Activated naive CD8-positive, alpha-beta T cell treated with anti-CD3 and anti-CD28 coated beads for 36 hours (primary cell): Measurements from ENCODE around the gene CEP41. TPM values are rescaled to one million over a fixed set of nuclear protein-coding genes. Genes with fewer than 3 reads are reported as not detected.

ENCODE experiments used
- DNase-seq: peaks from one replicate; pipeline ENCODE4 v3.0.0; 2021
- H3K27ac Mint-ChIP-seq: one replicate; pipeline ENCODE4 v1.8.0; 2022; ENCODE audit warnings: mild to moderate bottlenecking, moderate library complexity, mixed read lengths
- H3K27me3 Mint-ChIP-seq: one replicate; pipeline ENCODE4 v1.8.0; 2022; ENCODE audit warnings: mild to moderate bottlenecking, mixed read lengths
- H3K36me3 Mint-ChIP-seq: one replicate; pipeline ENCODE4 v1.8.0; 2021; ENCODE audit warnings: mild to moderate bottlenecking, mixed read lengths
- H3K4me1 Mint-ChIP-seq: one replicate; pipeline ENCODE4 v1.8.0; 2021; ENCODE audit warnings: mixed read lengths
- H3K4me3 Mint-ChIP-seq: one replicate; pipeline ENCODE4 v1.8.0; 2022; ENCODE audit warnings: mild to moderate bottlenecking, moderate library complexity, mixed read lengths
- H3K9me3 Mint-ChIP-seq: one replicate; pipeline ENCODE4 v1.8.0; 2022; ENCODE audit warnings: mixed read lengths
- total RNA-seq, 2 experiments: library from RNA; stranded (reverse); gene quantifications; one replicate each; pipeline ENCODE4 v1.2.3, GENCODE V29; 2021

Gene CEP41
- total RNA-seq, 2 experiments from 2014 or later = 22.3 to 26.5 TPM

DNA sequence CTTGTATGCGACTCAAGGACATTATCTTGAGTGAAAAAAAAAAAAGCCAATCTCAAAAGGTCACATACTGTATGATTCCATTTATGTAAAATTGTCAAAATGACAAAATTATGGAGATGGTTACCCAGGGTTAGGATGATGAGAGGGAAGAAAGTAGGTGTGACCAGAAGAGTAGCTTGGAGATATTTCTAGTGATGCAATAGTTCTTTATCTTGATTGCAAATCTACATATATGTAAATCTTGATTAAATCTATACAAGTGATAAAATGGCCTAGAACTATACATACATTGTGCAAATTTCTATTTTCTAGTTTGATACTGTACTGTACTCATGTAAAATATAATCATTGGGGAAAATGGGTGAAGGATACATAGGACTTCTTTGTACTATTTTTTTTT is 4.6 kb downstream of the CEP41 start:
- no peak overlapping the region for H3K4me3 Mint-ChIP-seq
- H3K9me3 Mint-ChIP-seq = peaks cover 7% of the 10 kb centered on the region
- peaks cover 47% of the 10 kb centered on the region for H3K4me1 Mint-ChIP-seq
- H3K27ac Mint-ChIP-seq = no peak overlapping the region
- peaks cover 38% of the 10 kb centered on the region for H3K36me3 Mint-ChIP-seq
- H3K27me3 Mint-ChIP-seq = no peaks in the 10 kb centered on the region
- DNase-seq = no peak

DNA sequence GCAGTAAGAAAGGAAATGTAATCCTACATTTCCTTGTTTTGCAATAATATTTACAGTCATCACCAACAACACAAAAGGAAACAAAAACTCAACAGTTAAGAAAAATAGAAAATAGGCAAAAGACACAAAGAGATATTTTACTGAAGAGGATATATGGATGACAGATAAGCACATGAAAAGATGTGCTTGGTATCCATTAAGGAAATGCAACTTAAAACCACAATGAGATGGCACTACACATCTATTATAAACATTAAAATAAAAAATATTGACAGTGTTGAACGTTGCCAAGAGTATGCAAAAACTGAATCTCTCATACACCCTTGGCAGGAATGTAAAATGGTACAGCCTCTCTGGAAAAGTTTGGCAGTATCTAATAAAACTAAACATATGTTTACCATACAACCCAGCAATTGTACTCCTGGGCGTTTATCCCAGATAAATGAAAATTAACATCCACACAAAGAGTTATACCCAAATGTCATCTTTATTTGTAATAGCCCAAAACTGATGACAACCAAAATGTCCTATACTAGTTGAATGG is 5.4 kb downstream of the CEP41 start:
- Mint-ChIP-seq H3K27ac (peak overlapping the region; percentile 56), H3K36me3 (peaks cover 35% of the 10 kb centered on the region), H3K4me3 (no peak overlapping the region), H3K9me3 (peaks cover 6% of the 10 kb centered on the region), H3K4me1 (peaks cover 42% of the 10 kb centered on the region), H3K27me3 (no peaks in the 10 kb centered on the region)
- DNase-seq = no peak

- Mint-ChIP-seq H3K36me3 (peaks cover 27% of the 10 kb centered on the region), H3K4me3 (no peak overlapping the region)
- no peak for DNase-seq
These were observed 7.5 kb downstream of the CEP41 start for GRCh38 chr7:130433301-130433700.

GRCh38 chr7:130432886-130433285 is 7.9 kb downstream of the CEP41 start:
- peaks cover 4% of the 10 kb centered on the region for H3K9me3 Mint-ChIP-seq
- DNase-seq = no peak
- H3K36me3 Mint-ChIP-seq = peaks cover 24% of the 10 kb centered on the region
- H3K4me3 Mint-ChIP-seq = no peak overlapping the region
- no peaks in the 10 kb centered on the region for H3K27me3 Mint-ChIP-seq
- H3K27ac Mint-ChIP-seq = no peak overlapping the region
- peaks cover 26% of the 10 kb centered on the region for H3K4me1 Mint-ChIP-seq

More at GRCh38 chr7:130433301-130433700, 7.5 kb downstream of the CEP41 start:
- Mint-ChIP-seq H3K27ac (no peak overlapping the region), H3K9me3 (peaks cover 6% of the 10 kb centered on the region), H3K27me3 (no peaks in the 10 kb centered on the region), H3K4me1 (peaks cover 29% of the 10 kb centered on the region)

GRCh38 chr7:130430841-130431666 is 9.8 kb downstream of the CEP41 start:
- Mint-ChIP-seq H3K9me3 (peaks cover 2% of the 10 kb centered on the region), H3K36me3 (peaks cover 17% of the 10 kb centered on the region), H3K27ac (no peak overlapping the region), H3K4me1 (peaks cover 25% of the 10 kb centered on the region), H3K27me3 (no peaks in the 10 kb centered on the region), H3K4me3 (no peak overlapping the region)
- no peak for DNase-seq

- Mint-ChIP-seq H3K27me3 (no peaks in the 10 kb centered on the region), H3K36me3 (peaks cover 22% of the 10 kb centered on the region), H3K4me1 (peaks cover 30% of the 10 kb centered on the region), H3K4me3 (no peak overlapping the region), H3K9me3 (peaks cover 2% of the 10 kb centered on the region), H3K27ac (no peak overlapping the region)
- no peak for DNase-seq
These were observed 10.7 kb downstream of the CEP41 start for GRCh38 chr7:130430115-130430514.

DNA sequence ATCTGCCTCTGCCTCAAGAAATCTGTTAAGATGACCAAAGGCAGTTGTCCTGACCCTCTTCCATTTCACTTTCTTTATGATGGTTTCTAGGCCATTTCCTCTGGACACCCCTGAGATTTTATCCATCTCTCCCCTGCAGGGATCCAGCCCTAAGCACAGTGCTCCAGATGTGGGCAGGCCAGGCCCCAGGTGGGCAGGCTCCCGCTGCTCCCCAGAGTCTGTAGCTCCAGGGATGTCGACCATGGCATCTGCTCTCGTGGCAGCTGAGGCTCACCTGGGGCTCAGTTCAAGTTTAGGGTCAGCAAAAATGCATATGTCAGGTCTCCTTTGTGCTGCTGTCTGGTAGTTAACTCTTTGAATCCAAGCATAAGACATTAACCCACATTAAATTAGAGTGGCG is 11.8 kb downstream of the CEP41 start:
- Mint-ChIP-seq H3K36me3 (peaks cover 24% of the 10 kb centered on the region), H3K4me1 (peaks cover 28% of the 10 kb centered on the region), H3K27ac (no peak overlapping the region), H3K27me3 (no peaks in the 10 kb centered on the region), H3K9me3 (peaks cover 2% of the 10 kb centered on the region), H3K4me3 (no peak overlapping the region)
- DNase-seq = no peak

- H3K4me1 Mint-ChIP-seq = peaks cover 45% of the 10 kb centered on the region
- peaks cover 26% of the 10 kb centered on the region for H3K36me3 Mint-ChIP-seq
- H3K27ac Mint-ChIP-seq = peak overlapping the region; percentile 49
- no peak for DNase-seq
- H3K4me3 Mint-ChIP-seq = no peak overlapping the region
- peaks cover 2% of the 10 kb centered on the region for H3K9me3 Mint-ChIP-seq
- no peaks in the 10 kb centered on the region for H3K27me3 Mint-ChIP-seq
These were observed 14.3 kb downstream of the CEP41 start for GRCh38 chr7:130426564-130426963.

GRCh38 chr7:130425796-130426195 is 15.0 kb downstream of the CEP41 start:
- Mint-ChIP-seq H3K27ac (peak overlapping the region; percentile 69), H3K27me3 (no peaks in the 10 kb centered on the region), H3K4me3 (no peak overlapping the region), H3K9me3 (peaks cover 2% of the 10 kb centered on the region), H3K4me1 (peaks cover 52% of the 10 kb centered on the region), H3K36me3 (peaks cover 30% of the 10 kb centered on the region)
- no peak for DNase-seq

GRCh38 chr7:130423501-130424037 is 17.2 kb downstream of the CEP41 start:
- Mint-ChIP-seq H3K9me3 (peaks cover 2% of the 10 kb centered on the region), H3K27ac (no peak overlapping the region), H3K36me3 (peaks cover 31% of the 10 kb centered on the region), H3K4me1 (peaks cover 64% of the 10 kb centered on the region), H3K27me3 (no peaks in the 10 kb centered on the region), H3K4me3 (no peak overlapping the region)
- DNase-seq = no peak

GRCh38 chr7:130421684-130422083 is 19.1 kb downstream of the CEP41 start:
- Mint-ChIP-seq H3K27me3 (no peaks in the 10 kb centered on the region), H3K27ac (peak overlapping the region; percentile 94), H3K36me3 (peaks cover 27% of the 10 kb centered on the region), H3K4me1 (peaks cover 73% of the 10 kb centered on the region), H3K9me3 (peaks cover 2% of the 10 kb centered on the region), H3K4me3 (peak overlapping the region; percentile 60)
- peak; percentile 46 for DNase-seq

- DNase-seq = no peak
These were observed 19.8 kb downstream of the CEP41 start for GRCh38 chr7:130420943-130421578.

DNA sequence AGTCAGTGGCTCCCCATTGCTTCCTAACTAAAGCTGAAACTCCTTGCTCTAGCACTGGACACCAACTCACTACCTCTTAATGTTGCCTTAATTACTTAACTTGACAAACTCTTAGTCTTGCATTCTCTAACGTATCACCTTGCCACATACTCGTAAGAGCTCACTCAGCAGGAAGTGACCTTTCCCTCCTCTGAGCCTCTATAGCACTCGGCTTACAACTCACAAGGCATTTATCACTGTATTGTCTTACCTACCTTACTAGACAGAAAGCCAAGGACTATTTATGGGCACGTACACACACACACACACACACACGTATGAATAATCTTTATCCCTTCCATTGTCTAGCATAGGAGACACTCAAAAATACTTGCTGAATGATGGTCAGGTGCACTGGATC is 21.2 kb downstream of the CEP41 start:
- Mint-ChIP-seq H3K27me3 (no peaks in the 10 kb centered on the region), H3K27ac (peak overlapping the region; percentile 83), H3K4me1 (peaks cover 73% of the 10 kb centered on the region), H3K4me3 (peak overlapping the region; percentile 24), H3K9me3 (no peaks in the 10 kb centered on the region), H3K36me3 (peaks cover 17% of the 10 kb centered on the region)
- no peak for DNase-seq

More at GRCh38 chr7:130420943-130421578, 19.8 kb downstream of the CEP41 start:
- Mint-ChIP-seq H3K4me3 (peak overlapping the region; percentile 29), H3K9me3 (peaks cover 2% of the 10 kb centered on the region), H3K27me3 (no peaks in the 10 kb centered on the region), H3K36me3 (peaks cover 27% of the 10 kb centered on the region), H3K4me1 (peaks cover 75% of the 10 kb centered on the region), H3K27ac (peak overlapping the region; percentile 94)

DNA sequence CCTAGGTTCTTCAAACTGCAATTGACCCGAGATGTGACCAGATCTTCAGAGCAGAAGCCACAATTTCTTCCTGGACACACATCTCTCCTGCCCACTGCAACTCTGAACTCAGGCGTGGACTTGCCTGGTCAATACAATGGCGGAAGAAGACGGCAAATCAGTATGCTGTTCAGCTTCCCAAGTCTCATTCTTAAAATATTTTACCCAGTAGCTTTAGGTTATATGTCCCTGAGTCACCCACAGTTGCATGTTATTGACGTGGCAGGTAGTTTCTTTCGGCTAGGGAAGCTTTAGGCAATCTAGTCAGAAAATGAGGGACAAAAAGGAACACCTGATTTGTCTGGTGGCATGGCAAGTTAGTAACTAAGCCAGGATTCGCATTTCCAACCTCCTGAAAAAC is 22.5 kb downstream of the CEP41 start:
- no peak for DNase-seq
- H3K36me3 Mint-ChIP-seq = peaks cover 20% of the 10 kb centered on the region
- H3K9me3 Mint-ChIP-seq = no peaks in the 10 kb centered on the region
- H3K4me1 Mint-ChIP-seq = peaks cover 81% of the 10 kb centered on the region
- H3K4me3 Mint-ChIP-seq = no peak overlapping the region
- peak overlapping the region; percentile 91 for H3K27ac Mint-ChIP-seq
- H3K27me3 Mint-ChIP-seq = no peaks in the 10 kb centered on the region

GRCh38 chr7:130417213-130417612 is 23.6 kb downstream of the CEP41 start:
- H3K4me3 Mint-ChIP-seq = peak overlapping the region; percentile 50
- no peak for DNase-seq
- H3K4me1 Mint-ChIP-seq = peaks cover 83% of the 10 kb centered on the region
- peaks cover 20% of the 10 kb centered on the region for H3K36me3 Mint-ChIP-seq
- H3K27ac Mint-ChIP-seq = peak overlapping the region; percentile 91
- no peaks in the 10 kb centered on the region for H3K9me3 Mint-ChIP-seq
- H3K27me3 Mint-ChIP-seq = no peaks in the 10 kb centered on the region
